ENCODE results near the gene HOXD13.

GRCh38 chr2:176090862-176091261, 1.7 kb upstream of the HOXD13 start:
- TF ChIP-seq POLR2A (IDR thresholded peaks at IDR 0.05) (no peak), CTCF (IDR thresholded peaks at IDR 0.05 in 4 of 5, conservative IDR thresholded peaks at IDR 0.05 in 1 of 5) (no peak)

All from gastrocnemius medialis (tissue), 4 donors.